Gastroesophageal sphincter (tissue), 4 donors: ENCODE data around the gene RNF38. TPM values are rescaled to one million over a fixed set of nuclear protein-coding genes. Genes with fewer than 3 reads are reported as not detected.
"Not testable (repeated sequence)": the region's sequence is repeated elsewhere in the genome, so short reads cannot be mapped to it uniquely, and the experiment has no call there.

Experiments
- ATAC-seq: fragments of 150-250 bp; one replicate; pipeline ENCODE4 v1.9.1; 2016; ENCODE audit warnings: mild to moderate bottlenecking, moderate library complexity
- H3K27ac ChIP-seq, 4 donors: fragments of 200-600 bp; sonication (generic) in 3 of 4; 1 replicate in 3 of 4; 2 replicates in 1 of 4; pipeline ENCODE4 v1.5.1; 2016 to 2019
- H3K27me3 ChIP-seq: fragments of 200-600 bp; sonication (generic); one replicate; pipeline ENCODE4 v1.5.1; 2019
- H3K36me3 ChIP-seq, 2 donors: fragments of 200-600 bp; sonication (generic); one replicate each; pipeline ENCODE4 v1.5.1; 2019; ENCODE audit warnings: control low read depth in 1 of 2
- H3K4me1 ChIP-seq, 3 donors: fragments of 200-600 bp; sonication (generic); 1 replicate in 2 of 3; 2 replicates in 1 of 3; pipeline ENCODE4 v1.5.1; 2016 to 2019; ENCODE audit warnings: control low read depth in 2 of 3
- H3K4me3 ChIP-seq, 2 donors: fragments of 200-600 bp; sonication (generic); one replicate each; pipeline ENCODE4 v1.5.1; 2019; ENCODE audit warnings: mild to moderate bottlenecking in 1 of 2, moderate library complexity in 1 of 2
- H3K9me3 ChIP-seq, 3 donors: fragments of 200-600 bp; sonication (generic); one replicate each; pipeline ENCODE4 v1.5.1; 2017 to 2019; ENCODE audit warnings: control low read depth in 2 of 3
- CTCF ChIP-seq, 4 experiments: fragments of 200-600 bp in 2 of 4; fragments of 450-650 bp in 2 of 4; sonication (generic) in 1 of 4; IDR thresholded peaks; one replicate each; pipeline ENCODE4 v1.5.1; 2017 to 2019; ENCODE audit warnings: antibody characterized with exemption in 4 of 4, mild to moderate bottlenecking in 2 of 4, moderate library complexity in 2 of 4
- EP300 ChIP-seq: sonication (generic); formaldehyde crosslinking; IDR thresholded peaks from one replicate; pipeline ENCODE4 v1.6.1; 2017; ENCODE audit warnings: antibody characterized with exemption, mild to moderate bottlenecking
- POLR2A ChIP-seq, 2 donors: fragments of 450-650 bp; IDR thresholded peaks; one replicate each; pipeline ENCODE4 v1.6.1; 2017; ENCODE audit warnings: antibody characterized with exemption in 2 of 2, mild to moderate bottlenecking in 2 of 2, moderate library complexity in 1 of 2
- POLR2AphosphoS5 ChIP-seq: sonication (generic); formaldehyde crosslinking; IDR thresholded peaks from one replicate; pipeline ENCODE4 v1.6.1; 2017; ENCODE audit warnings: antibody characterized with exemption
- WGBS, 2 donors: methylation state at CpG; one replicate each; pipeline ENCODE4 v1.1.5; 2018; ENCODE audit warnings: low coverage in 1 of 2; 5-methylcytosine and 5-hydroxymethylcytosine counted together
- total RNA-seq, 4 donors: library from RNA; depleted of rRNA; stranded (reverse); fragments of >200 nt; gene quantifications; one replicate each; pipeline ENCODE4 v1.1.0, GENCODE V29; 2016

The RNF38 gene
- 10 to 100 TPM; 38.9 to 57.4 (median 54.6) TPM for total RNA-seq

- peaks cover 2 to 49% (median 3%) of the 10 kb centered on the region in 3 donors for H3K4me1 ChIP-seq
- H3K27me3 ChIP-seq = no peaks in the 10 kb centered on the region
- peak within 1 kb of the TSS; percentile 91 to 97 (median 96) for H3K27ac ChIP-seq
- TF ChIP-seq EP300 = no peak
- no peak for TF ChIP-seq POLR2A (IDR thresholded peaks at IDR 0.05)
- no peak for TF ChIP-seq CTCF (IDR thresholded peaks at IDR 0.05)
- TF ChIP-seq POLR2AphosphoS5 = no peak
- H3K9me3 ChIP-seq = no peaks in the 10 kb centered on the region
- H3K4me3 ChIP-seq = peak within 1 kb of the TSS; percentile 83 to 90
- ATAC-seq = no peak
- H3K36me3 ChIP-seq = no peaks in the 10 kb centered on the region
- 0 to 2% methylated on average over 4 to 11 of the region's 12 CpGs for WGBS, 2 donors
These were observed at the start of gene RNF38 for GRCh38 chr9:36399980-36400331. Gene RNF38 (minus strand): TSS chr9:36400269. CDS start chr9:36400108, 161 bp downstream.

GRCh38 chr9:36448555-36448954 is 48.5 kb upstream of the RNF38 start:
- H3K27me3 ChIP-seq, ATAC-seq, H3K36me3 ChIP-seq, H3K4me3 ChIP-seq, H3K27ac ChIP-seq, H3K9me3 ChIP-seq: not testable (repeated sequence)
- H3K4me1 ChIP-seq = peaks cover 0 to 48% (median 0%) of the 10 kb centered on the region in 3 donors
- WGBS, 2 donors = 79 to 80% methylated on average over 6 to 8 of the region's 9 CpGs

GRCh38 chr9:36448017-36448416 is 47.9 kb upstream of the RNF38 start:
- Histone ChIP-seq H3K9me3 (no peaks in the 10 kb centered on the region), H3K27ac (no peak overlapping the region), H3K4me1 (peaks cover 0 to 50% (median 0%) of the 10 kb centered on the region in 3 donors), H3K4me3 (no peak overlapping the region), H3K27me3 (no peaks in the 10 kb centered on the region), H3K36me3 (no peaks in the 10 kb centered on the region)
- TF ChIP-seq EP300 (no peak), CTCF (IDR thresholded peaks at IDR 0.05) (no peak), POLR2AphosphoS5 (no peak), POLR2A (IDR thresholded peaks at IDR 0.05) (no peak)
- 54 to 100% methylated on average over 1 of the region's 1 CpG for WGBS, 2 donors
- ATAC-seq = no peak

GRCh38 chr9:36446678-36447077 is 46.6 kb upstream of the RNF38 start:
- peaks cover 0 to 50% (median 0%) of the 10 kb centered on the region in 3 donors for H3K4me1 ChIP-seq
- not testable (repeated sequence) for H3K36me3 ChIP-seq, H3K27ac ChIP-seq, H3K27me3 ChIP-seq, H3K9me3 ChIP-seq, H3K4me3 ChIP-seq, ATAC-seq
- WGBS, 2 donors = 80% methylated on average over 4 of the region's 10 CpGs; no CpG with 5 or more reads in 1 of the 2 donors

GRCh38 chr9:36445800-36446361 is 45.8 kb upstream of the RNF38 start:
- H3K4me3 ChIP-seq = no peak overlapping the region
- H3K27ac ChIP-seq = no peak overlapping the region
- 56 to 62% methylated on average over 3 to 5 of the region's 5 CpGs for WGBS, 2 donors
- no peaks in the 10 kb centered on the region for H3K36me3 ChIP-seq
- H3K4me1 ChIP-seq = peaks cover 0 to 56% (median 0%) of the 10 kb centered on the region in 3 donors
- H3K9me3 ChIP-seq = no peaks in the 10 kb centered on the region
- TF ChIP-seq POLR2AphosphoS5 (no peak), CTCF (IDR thresholded peaks at IDR 0.05) (no peak), EP300 (no peak), POLR2A (IDR thresholded peaks at IDR 0.05) (no peak)
- no peaks in the 10 kb centered on the region for H3K27me3 ChIP-seq
- no peak for ATAC-seq

- Histone ChIP-seq H3K4me3 (no peak overlapping the region), H3K27me3 (no peaks in the 10 kb centered on the region), H3K4me1 (peaks cover 0 to 43% (median 0%) of the 10 kb centered on the region in 3 donors), H3K36me3 (no peaks in the 10 kb centered on the region), H3K27ac (no peak overlapping the region), H3K9me3 (no peaks in the 10 kb centered on the region)
- WGBS, 2 donors = 46 to 79% methylated on average over 2 of the region's 2 CpGs
- TF ChIP-seq POLR2A (IDR thresholded peaks at IDR 0.05) (no peak), CTCF (IDR thresholded peaks at IDR 0.05) (no peak), POLR2AphosphoS5 (no peak), EP300 (no peak)
- ATAC-seq = no peak
These were observed 44.1 kb upstream of the RNF38 start for GRCh38 chr9:36444203-36444602.
